Inflammatory macrophage treated with lipopolysaccharide for 4 hours (primary cell): Measurements from ENCODE around the gene FIBIN.

ENCODE experiments used
- DNase-seq: peaks from one replicate; pipeline ENCODE4 v3.0.0-alpha.2; 2020

Gene FIBIN

DNA sequence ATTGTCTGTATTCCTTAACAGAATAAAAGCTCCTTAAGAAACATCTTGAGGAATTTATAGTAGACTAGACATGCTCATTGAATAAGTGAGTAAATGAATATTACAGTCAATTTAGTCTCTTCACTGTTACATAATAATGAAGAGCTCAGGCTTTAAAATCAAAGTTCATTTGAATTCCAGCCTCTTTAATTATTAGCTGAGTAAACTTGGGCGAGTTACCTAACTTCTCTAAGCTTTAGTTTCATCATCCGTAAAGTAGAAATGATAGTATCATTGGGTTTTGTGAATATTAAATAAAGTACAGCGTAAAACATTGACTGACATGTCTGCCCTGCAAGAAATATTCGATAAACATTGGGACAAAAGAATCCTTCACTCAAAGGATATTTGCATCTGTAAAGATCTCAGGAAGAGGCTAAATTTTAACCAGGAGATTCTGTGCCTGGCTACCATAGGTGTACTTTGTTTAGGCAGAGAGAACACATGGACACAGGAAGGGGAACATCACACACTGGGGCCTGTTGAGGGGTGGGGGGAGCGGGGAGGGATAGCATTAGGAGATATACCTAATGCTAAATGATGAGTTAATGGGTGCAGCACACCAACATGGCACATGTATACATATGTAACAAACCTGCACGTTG is 31.5 kb downstream of the FIBIN start:
- no peak for DNase-seq

- DNase-seq = no peak
Measured at GRCh38 chr11:27025957-27026733, 32.2 kb downstream of the FIBIN start.

- DNase-seq = no peak
Measured at GRCh38 chr11:27028561-27028965, 34.7 kb downstream of the FIBIN start.

- DNase-seq = no peak
Measured at GRCh38 chr11:27029966-27030365, 36.1 kb downstream of the FIBIN start.

DNA sequence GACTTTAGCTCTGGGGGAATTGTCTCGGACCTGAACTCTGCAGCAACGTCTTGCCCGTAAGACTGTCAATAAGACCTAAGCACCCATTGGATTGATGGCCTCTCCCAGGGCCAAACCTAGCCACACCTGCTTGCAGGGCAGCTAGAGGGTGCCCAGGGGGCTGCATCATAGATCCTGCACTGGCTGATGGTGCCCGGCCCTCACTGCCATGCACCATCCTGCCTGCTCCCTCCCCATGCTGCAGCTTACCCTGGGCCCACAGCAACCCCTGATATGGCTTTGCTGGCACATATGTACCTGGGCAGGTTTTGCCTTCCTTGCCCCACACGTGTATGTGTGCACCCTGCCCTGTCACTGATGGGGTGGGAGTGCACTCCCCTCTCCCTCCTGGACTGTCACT is 37.8 kb downstream of the FIBIN start:
- no peak for DNase-seq

- no peak for DNase-seq
Measured at GRCh38 chr11:27039873-27040272, 46.0 kb downstream of the FIBIN start.

DNA sequence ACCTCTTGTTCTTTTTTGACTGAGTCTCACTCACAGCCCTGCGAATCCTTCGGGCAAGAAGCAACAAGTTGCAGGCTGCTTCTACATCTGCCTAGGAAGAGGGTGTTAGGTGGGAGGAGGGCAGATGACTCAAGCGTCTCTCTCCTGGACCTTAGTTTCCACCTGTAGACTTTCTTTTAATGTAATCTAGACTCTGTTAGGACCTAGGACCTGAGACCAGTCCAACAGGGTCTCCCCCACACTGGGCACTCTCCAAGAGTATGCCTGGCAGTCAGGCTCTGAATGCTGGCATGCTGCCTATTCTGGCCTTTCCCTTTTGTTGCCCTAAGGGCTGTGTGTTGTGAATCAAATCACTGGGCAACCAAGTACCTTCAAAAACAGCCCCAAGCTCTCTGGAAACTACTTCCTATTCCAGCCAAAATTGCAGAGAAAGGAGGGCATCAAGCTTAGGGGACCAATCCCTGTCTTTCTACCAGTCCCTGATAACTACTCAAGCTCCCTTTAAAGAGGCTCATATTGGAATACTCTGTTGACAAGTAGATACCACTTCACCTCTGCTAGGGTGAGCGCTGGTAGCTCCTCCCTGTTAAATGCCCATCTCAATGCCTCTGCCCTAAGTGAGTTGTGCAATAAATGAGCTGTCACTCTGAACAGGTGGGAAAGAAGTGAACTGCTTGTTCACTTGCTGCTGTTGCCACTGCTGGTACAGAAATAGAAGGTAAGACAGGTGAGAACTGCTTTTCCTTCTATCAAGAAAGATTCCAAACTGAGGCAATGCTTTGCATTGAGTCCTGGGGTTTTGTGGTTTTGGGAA is 46.6 kb downstream of the FIBIN start, which contains the start of gene BBOX1:
TSS of gene BBOX1 (plus strand) at position 514 of the 814 bp plus-strand sequence. CDS start 14,616 bp downstream, outside the sequence.
- no peak for DNase-seq

DNA sequence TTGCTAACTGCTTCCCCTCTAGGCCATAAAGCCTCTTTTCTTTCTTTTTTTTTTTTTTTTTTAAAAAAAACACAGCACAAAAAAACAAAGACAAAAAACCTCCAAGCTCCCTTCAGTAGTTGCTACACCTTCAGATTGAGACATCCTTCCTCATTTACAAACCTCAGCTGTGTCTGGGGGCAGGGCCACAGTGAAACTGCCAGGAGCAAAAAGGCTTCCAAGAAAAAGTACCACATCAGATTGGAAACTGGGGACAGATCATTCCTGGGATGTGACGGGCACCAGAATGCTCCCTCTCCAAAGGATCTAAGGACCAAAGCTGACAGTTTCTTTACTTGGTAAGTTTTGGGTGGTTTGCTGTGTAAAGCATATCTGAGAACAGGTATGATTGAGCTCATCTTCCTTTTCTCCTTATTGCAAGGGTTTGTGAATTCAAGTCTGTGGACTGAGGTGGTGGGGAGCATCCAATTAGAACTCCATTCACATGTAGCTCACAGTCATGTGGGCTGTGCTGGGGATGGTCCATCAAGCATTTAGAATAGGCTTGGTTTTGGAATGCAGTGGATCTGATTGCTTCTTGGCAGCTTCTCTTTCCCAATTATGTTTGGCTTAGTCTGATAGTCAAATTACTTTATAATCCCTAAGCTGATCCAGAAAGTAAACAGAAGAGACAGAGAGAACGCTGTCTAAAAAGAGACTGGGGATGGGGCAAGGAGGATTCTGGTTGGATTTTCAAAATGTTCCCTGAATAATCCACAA is 47.4 kb downstream of the FIBIN start:
- no peak for DNase-seq
